HG03097 (cell line): Measurements from ENCODE around the gene SART3.

Experiments
- ATAC-seq: cut with Tn5 transposase; IDR thresholded peaks from one replicate; pipeline ENCODE4 v1.9.1; 2021; ENCODE audit not compliant: unreplicated experiment, low FRiP score

Gene SART3

GRCh38 chr12:108530161-108530560 is 30.8 kb downstream of the SART3 start:
- no peak for ATAC-seq

GRCh38 chr12:108527166-108527496 is 33.8 kb downstream of the SART3 start:
- ATAC-seq, result no peak

- ATAC-seq, result no peak
These were observed 34.3 kb downstream of the SART3 start for GRCh38 chr12:108526482-108527165.

- ATAC-seq, result no peak
These were observed 35.3 kb downstream of the SART3 start for GRCh38 chr12:108525681-108526080.

GRCh38 chr12:108523365-108523764 is 37.6 kb downstream of the SART3 start:
- no peak for ATAC-seq

GRCh38 chr12:108519558-108519957 is 41.4 kb downstream of the SART3 start:
- ATAC-seq, result no peak

- no peak for ATAC-seq
These were observed 42.1 kb downstream of the SART3 start for GRCh38 chr12:108518716-108519496.

GRCh38 chr12:108518101-108518715 is 42.8 kb downstream of the SART3 start:
- no peak for ATAC-seq

- no peak for ATAC-seq
These were observed 43.5 kb downstream of the SART3 start for GRCh38 chr12:108517288-108518100.

- no peak for ATAC-seq
These were observed 44.3 kb downstream of the SART3 start for GRCh38 chr12:108516511-108517275.

- no peak for ATAC-seq
These were observed 45.1 kb downstream of the SART3 start for GRCh38 chr12:108515916-108516315.

- peak; percentile 82 for ATAC-seq
These were observed 45.8 kb downstream of the SART3 start, which contains the start of gene FICD for GRCh38 chr12:108514973-108515814. Gene FICD (plus strand): TSS chr12:108515277. CDS start chr12:108516973, 1,696 bp downstream.

- ATAC-seq, result no peak
These were observed 46.5 kb downstream of the SART3 start for GRCh38 chr12:108514468-108514972.

- no peak for ATAC-seq
These were observed 49.1 kb downstream of the SART3 start for GRCh38 chr12:108511633-108512540.

- no peak for ATAC-seq
These were observed 50.1 kb downstream of the SART3 start for GRCh38 chr12:108510836-108511235.

GRCh38 chr12:108509806-108510205 is 51.2 kb downstream of the SART3 start:
- no peak for ATAC-seq

GRCh38 chr12:108507971-108508642 is 52.9 kb downstream of the SART3 start:
- ATAC-seq, result no peak
